HEK293 (cell line): Measurements from ENCODE around the gene SRP72.

Experiments used
- AEBP2 ChIP-seq: fragments of 450-650 bp; formaldehyde crosslinking; IDR thresholded peaks from 2 replicates; pipeline ENCODE4 v1.5.1; 2016; ENCODE audit warnings: missing biosample characterization, missing genetic modification characterization, borderline replicate concordance
- ELK4 ChIP-seq: IDR thresholded peaks from 2 replicates; pipeline ENCODE4 v1.6.1; 2011; ENCODE audit warnings: mild to moderate bottlenecking, low read depth, low read length, borderline replicate concordance
- KLF7 ChIP-seq: fragments of 450-650 bp; formaldehyde crosslinking; IDR thresholded peaks from 2 replicates; pipeline ENCODE4 v1.5.1; 2016; ENCODE audit warnings: missing biosample characterization, missing genetic modification characterization, borderline replicate concordance
- SP7 ChIP-seq: fragments of 450-650 bp; formaldehyde crosslinking; IDR thresholded peaks from 2 replicates; pipeline ENCODE4 v1.5.1; 2016; ENCODE audit warnings: missing biosample characterization, missing genetic modification characterization
- ZFP41 ChIP-seq: fragments of 450-650 bp; formaldehyde crosslinking; IDR thresholded peaks from 2 replicates; pipeline ENCODE4 v1.5.1; 2016; ENCODE audit warnings: missing biosample characterization, missing genetic modification characterization, borderline replicate concordance
- ZNF133 ChIP-seq: fragments of 450-650 bp; formaldehyde crosslinking; IDR thresholded peaks from 2 replicates; pipeline ENCODE4 v1.5.1; 2016; ENCODE audit warnings: missing biosample characterization, missing genetic modification characterization
- ZNF148 ChIP-seq: fragments of 450-650 bp; formaldehyde crosslinking; IDR thresholded peaks from 2 replicates; pipeline ENCODE4 v1.5.0; 2017; ENCODE audit warnings: missing biosample characterization, missing genetic modification characterization, borderline replicate concordance
- ZNF169 ChIP-seq: fragments of 450-650 bp; formaldehyde crosslinking; IDR thresholded peaks from 2 replicates; pipeline ENCODE4 v1.5.1; 2016; ENCODE audit warnings: missing biosample characterization, missing genetic modification characterization
- ZNF174 ChIP-seq: fragments of 450-650 bp; formaldehyde crosslinking; IDR thresholded peaks from 2 replicates; pipeline ENCODE4 v1.5.0; 2017; ENCODE audit warnings: missing biosample characterization, mild to moderate bottlenecking, missing genetic modification characterization
- ZNF23 ChIP-seq: fragments of 450-650 bp; formaldehyde crosslinking; IDR thresholded peaks from 2 replicates; pipeline ENCODE4 v1.5.1; 2016; ENCODE audit warnings: missing biosample characterization, missing genetic modification characterization, borderline replicate concordance
- ZNF274 ChIP-seq, 2 experiments: fragments of 200-500 bp in 1 of 2; fragments of 450-650 bp in 1 of 2; sonication (Bioruptor generic) in 1 of 2; formaldehyde crosslinking in 1 of 2; IDR thresholded peaks; 2 replicates each; pipeline versions ENCODE4 v1.5.1 to v1.6.1; 2014 to 2016; ENCODE audit warnings: borderline replicate concordance in 1 of 2, inconsistent platforms in 1 of 2, low read length in 1 of 2, missing biosample characterization in 1 of 2, missing genetic modification characterization in 1 of 2
- ZNF292 ChIP-seq: fragments of 450-650 bp; formaldehyde crosslinking; IDR thresholded peaks from 2 replicates; pipeline ENCODE4 v1.5.1; 2016; ENCODE audit warnings: low read depth, missing biosample characterization, missing genetic modification characterization, borderline replicate concordance
- ZNF311 ChIP-seq: fragments of 450-650 bp; formaldehyde crosslinking; IDR thresholded peaks from 2 replicates; pipeline ENCODE4 v1.5.1; 2017; ENCODE audit warnings: missing biosample characterization, missing genetic modification characterization, borderline replicate concordance
- ZNF391 ChIP-seq: fragments of 450-650 bp; formaldehyde crosslinking; IDR thresholded peaks from 2 replicates; pipeline ENCODE4 v1.5.1; 2016; ENCODE audit warnings: low read depth, missing biosample characterization, missing genetic modification characterization, borderline replicate concordance
- ZNF510 ChIP-seq: fragments of 450-650 bp; formaldehyde crosslinking; IDR thresholded peaks from 2 replicates; pipeline ENCODE4 v1.5.1; 2018; ENCODE audit warnings: mild to moderate bottlenecking, missing genetic modification characterization, missing biosample characterization; ENCODE audit not compliant: insufficient replicate concordance
- ZNF514 ChIP-seq: fragments of 450-650 bp; formaldehyde crosslinking; IDR thresholded peaks from 2 replicates; pipeline ENCODE4 v1.5.1; 2016; ENCODE audit warnings: missing biosample characterization, missing genetic modification characterization
- ZNF530 ChIP-seq: fragments of 450-650 bp; formaldehyde crosslinking; IDR thresholded peaks from 2 replicates; pipeline ENCODE4 v1.5.1; 2016; ENCODE audit warnings: low read depth, missing biosample characterization, missing genetic modification characterization
- ZNF704 ChIP-seq: fragments of 450-650 bp; formaldehyde crosslinking; IDR thresholded peaks from 2 replicates; pipeline ENCODE4 v1.5.1; 2016; ENCODE audit warnings: missing biosample characterization, missing genetic modification characterization
- ZNF707 ChIP-seq: fragments of 450-650 bp; formaldehyde crosslinking; IDR thresholded peaks from 2 replicates; pipeline ENCODE4 v1.5.1; 2016; ENCODE audit warnings: missing biosample characterization, missing genetic modification characterization
- ZNF776 ChIP-seq: fragments of 450-650 bp; formaldehyde crosslinking; IDR thresholded peaks from 2 replicates; pipeline ENCODE4 v1.5.0; 2017; ENCODE audit warnings: missing biosample characterization, missing genetic modification characterization, borderline replicate concordance
- ZNF777 ChIP-seq: fragments of 450-650 bp; formaldehyde crosslinking; IDR thresholded peaks from 2 replicates; pipeline ENCODE4 v1.5.1; 2017; ENCODE audit warnings: missing biosample characterization, missing genetic modification characterization, borderline replicate concordance
- ZSCAN23 ChIP-seq: fragments of 450-650 bp; formaldehyde crosslinking; IDR thresholded peaks from 2 replicates; pipeline ENCODE4 v1.5.1; 2016; ENCODE audit warnings: missing biosample characterization, missing genetic modification characterization
- ZSCAN30 ChIP-seq: fragments of 450-650 bp; IDR thresholded peaks from 2 replicates; pipeline ENCODE4 v1.5.1; 2018; ENCODE audit warnings: missing biosample characterization, mild to moderate bottlenecking, missing genetic modification characterization, moderate library complexity
- TF ChIP-seq, protein P1 (sequence below): fragments of 450-650 bp; formaldehyde crosslinking; IDR thresholded peaks from 2 replicates; pipeline ENCODE4 v1.5.1; 2017; ENCODE audit warnings: missing biosample characterization, mild to moderate bottlenecking, missing genetic modification characterization, moderate library complexity
- TF ChIP-seq, protein P2 (sequence below): fragments of 450-650 bp; formaldehyde crosslinking; IDR thresholded peaks from 2 replicates; pipeline ENCODE4 v1.5.1; 2016; ENCODE audit warnings: missing biosample characterization, missing genetic modification characterization

Gene SRP72

GRCh38 chr4:56435140-56435926 is 32.1 kb upstream of the SRP72 start, which contains the start of gene PPAT (continued):
- TF ChIP-seq, protein P1, sequence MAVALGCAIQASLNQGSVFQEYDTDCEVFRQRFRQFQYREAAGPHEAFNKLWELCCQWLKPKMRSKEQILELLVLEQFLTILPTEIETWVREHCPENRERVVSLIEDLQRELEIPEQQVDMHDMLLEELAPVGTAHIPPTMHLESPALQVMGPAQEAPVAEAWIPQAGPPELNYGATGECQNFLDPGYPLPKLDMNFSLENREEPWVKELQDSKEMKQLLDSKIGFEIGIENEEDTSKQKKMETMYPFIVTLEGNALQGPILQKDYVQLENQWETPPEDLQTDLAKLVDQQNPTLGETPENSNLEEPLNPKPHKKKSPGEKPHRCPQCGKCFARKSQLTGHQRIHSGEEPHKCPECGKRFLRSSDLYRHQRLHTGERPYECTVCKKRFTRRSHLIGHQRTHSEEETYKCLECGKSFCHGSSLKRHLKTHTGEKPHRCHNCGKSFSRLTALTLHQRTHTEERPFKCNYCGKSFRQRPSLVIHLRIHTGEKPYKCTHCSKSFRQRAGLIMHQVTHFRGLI (tag by site-specific recombination), result no peak
- TF ChIP-seq ZNF274 (IDR thresholded peaks at IDR 0.05; ENCODE audit: low read length) (no peak), ZNF274 (tag by site-specific recombination; IDR thresholded peaks at IDR 0.05; ENCODE audit: borderline replicate concordance) (no peak), ZNF704 (tag by site-specific recombination) (no peak), ZNF514 (tag by site-specific recombination) (no peak), ZSCAN30 (tag by site-specific recombination) (no peak), ZNF707 (no peak), ZSCAN23 (tag by site-specific recombination) (peak; percentile 66; the same call in 1 of the 2 replicates), ZNF391 (tag by site-specific recombination) (0 out of 2 replicates have a peak, but pooled peaks have one; percentile 24), ZNF311 (tag by site-specific recombination) (no peak), ZNF169 (tag by site-specific recombination) (no peak), AEBP2 (no peak), ZNF777 (tag by site-specific recombination) (no peak), ELK4 (no peak), ZNF23 (tag by site-specific recombination) (no peak), ZNF148 (no peak), KLF7 (tag by site-specific recombination) (no peak), ZNF510 (tag by site-specific recombination) (no peak), ZNF776 (tag by site-specific recombination) (no peak), ZNF174 (no peak), ZNF530 (tag by site-specific recombination) (no peak), SP7 (tag by site-specific recombination) (0 out of 2 replicates have a peak, but pooled peaks have one; percentile 41), ZNF133 (tag by site-specific recombination) (no peak), ZFP41 (no peak), ZNF292 (no peak)
- TF ChIP-seq, protein P2, sequence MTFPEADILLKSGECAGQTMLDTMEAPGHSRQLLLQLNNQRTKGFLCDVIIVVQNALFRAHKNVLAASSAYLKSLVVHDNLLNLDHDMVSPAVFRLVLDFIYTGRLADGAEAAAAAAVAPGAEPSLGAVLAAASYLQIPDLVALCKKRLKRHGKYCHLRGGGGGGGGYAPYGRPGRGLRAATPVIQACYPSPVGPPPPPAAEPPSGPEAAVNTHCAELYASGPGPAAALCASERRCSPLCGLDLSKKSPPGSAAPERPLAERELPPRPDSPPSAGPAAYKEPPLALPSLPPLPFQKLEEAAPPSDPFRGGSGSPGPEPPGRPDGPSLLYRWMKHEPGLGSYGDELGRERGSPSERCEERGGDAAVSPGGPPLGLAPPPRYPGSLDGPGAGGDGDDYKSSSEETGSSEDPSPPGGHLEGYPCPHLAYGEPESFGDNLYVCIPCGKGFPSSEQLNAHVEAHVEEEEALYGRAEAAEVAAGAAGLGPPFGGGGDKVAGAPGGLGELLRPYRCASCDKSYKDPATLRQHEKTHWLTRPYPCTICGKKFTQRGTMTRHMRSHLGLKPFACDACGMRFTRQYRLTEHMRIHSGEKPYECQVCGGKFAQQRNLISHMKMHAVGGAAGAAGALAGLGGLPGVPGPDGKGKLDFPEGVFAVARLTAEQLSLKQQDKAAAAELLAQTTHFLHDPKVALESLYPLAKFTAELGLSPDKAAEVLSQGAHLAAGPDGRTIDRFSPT (tag by site-specific recombination), result peak; percentile 69; the same call in 1 of the 2 replicates
